Cardiac fibroblast (primary cell): ENCODE data around the gene SGSM2.

Experiments used
- DNase-seq, 2 donors: peaks; one replicate each; pipeline versions ENCODE4 v3.0.0 to v3.0.0-alpha.2; 2010; ENCODE audit warnings: low read depth in 2 of 2
- H3K4me3 ChIP-seq, 2 donors: replicated peaks in 1 of 2; 1 replicate in 1 of 2; 2 replicates in 1 of 2; pipeline ENCODE4 v1.5.1; 2011; ENCODE audit warnings: low read depth in 2 of 2, low read length in 2 of 2, mild to moderate bottlenecking in 2 of 2, moderate library complexity in 1 of 2
- TF ChIP-seq, protein P1 (sequence below): IDR thresholded peaks from one replicate; pipeline ENCODE4 v1.5.1; 2011; ENCODE audit warnings: low read depth, mild to moderate bottlenecking, low read length, inconsistent platforms

SGSM2 gene

DNA sequence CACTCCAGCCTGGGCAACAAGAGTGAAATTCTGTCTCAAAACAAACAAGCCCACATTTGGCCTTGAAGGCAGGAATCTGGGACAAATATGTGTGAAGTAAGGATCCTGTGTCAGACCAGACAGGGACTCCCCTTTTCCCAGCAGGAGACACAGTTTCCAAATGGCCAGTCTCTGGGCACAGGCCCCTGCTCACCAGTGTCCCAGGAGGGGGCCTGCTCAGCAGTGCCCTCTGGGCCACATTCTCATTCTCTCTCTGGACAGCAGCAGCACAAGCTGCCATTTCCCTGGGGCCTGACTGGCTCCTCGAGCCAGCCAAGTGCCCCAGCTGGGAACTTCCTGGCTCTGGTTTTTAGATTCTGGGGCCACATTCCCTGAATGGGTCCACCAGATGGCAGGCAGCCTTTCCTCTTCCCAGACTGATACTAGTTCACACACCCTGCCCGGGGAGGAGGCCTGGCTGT lies 75.3 kb downstream of the SGSM2 start:
- TF ChIP-seq, protein P1, sequence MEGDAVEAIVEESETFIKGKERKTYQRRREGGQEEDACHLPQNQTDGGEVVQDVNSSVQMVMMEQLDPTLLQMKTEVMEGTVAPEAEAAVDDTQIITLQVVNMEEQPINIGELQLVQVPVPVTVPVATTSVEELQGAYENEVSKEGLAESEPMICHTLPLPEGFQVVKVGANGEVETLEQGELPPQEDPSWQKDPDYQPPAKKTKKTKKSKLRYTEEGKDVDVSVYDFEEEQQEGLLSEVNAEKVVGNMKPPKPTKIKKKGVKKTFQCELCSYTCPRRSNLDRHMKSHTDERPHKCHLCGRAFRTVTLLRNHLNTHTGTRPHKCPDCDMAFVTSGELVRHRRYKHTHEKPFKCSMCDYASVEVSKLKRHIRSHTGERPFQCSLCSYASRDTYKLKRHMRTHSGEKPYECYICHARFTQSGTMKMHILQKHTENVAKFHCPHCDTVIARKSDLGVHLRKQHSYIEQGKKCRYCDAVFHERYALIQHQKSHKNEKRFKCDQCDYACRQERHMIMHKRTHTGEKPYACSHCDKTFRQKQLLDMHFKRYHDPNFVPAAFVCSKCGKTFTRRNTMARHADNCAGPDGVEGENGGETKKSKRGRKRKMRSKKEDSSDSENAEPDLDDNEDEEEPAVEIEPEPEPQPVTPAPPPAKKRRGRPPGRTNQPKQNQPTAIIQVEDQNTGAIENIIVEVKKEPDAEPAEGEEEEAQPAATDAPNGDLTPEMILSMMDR, result no peak
- peak; percentile 42 to 67 for DNase-seq
- no peak overlapping the region for H3K4me3 ChIP-seq

DNA sequence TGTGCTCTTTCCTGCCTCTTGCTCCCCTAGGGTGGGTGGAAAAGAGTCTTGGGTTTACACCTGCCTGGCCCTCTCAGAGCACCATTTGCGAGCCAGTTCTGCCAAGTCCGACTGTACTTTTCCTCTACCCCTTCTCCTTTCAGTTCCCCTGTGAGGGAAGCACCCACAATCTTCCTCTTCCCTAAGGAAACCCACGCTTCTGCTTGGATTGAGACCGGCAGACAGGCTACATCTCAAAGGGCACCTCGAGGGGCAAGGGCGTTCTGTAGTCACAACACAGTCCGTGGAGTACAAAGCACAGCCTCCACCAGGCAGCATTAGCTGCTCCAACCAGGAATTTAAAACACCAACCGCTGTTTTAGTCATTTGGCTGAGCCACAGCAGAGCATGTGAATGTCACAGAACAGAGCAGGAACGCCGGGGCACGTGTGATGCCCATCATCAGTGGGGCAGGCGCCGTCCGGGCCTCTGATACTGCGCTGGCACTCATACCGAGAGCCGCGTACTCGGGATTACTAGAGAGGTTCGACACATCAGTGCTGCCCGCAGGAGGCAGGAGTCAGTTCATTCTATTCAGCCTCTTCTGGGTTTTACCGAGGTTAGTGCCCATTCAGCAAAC lies 77.3 kb downstream of the SGSM2 start:
- no peak for DNase-seq
- TF ChIP-seq, protein P1, result no peak
- no peak overlapping the region for H3K4me3 ChIP-seq

DNA sequence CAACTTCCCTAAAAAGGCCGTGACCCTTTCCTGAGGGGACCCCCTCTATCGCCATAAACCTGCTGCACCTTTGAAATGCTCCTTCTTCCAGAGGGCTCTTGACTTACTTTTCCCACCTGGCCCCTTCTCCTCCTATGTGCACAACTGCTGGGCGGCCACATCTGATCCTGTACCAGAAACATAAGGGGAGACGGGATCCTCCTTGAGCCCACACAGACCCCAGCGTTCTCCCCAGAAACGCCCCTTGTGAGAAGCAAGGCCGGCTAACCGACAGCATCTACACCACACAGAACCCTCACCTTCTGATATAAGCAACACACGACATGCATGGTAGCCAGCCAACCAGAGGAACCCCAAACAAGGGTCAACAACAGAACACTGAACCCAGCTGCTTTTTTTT lies 77.8 kb downstream of the SGSM2 start:
- H3K4me3 ChIP-seq, result no peak overlapping the region
- no peak for DNase-seq
- TF ChIP-seq, protein P1, result no peak

DNA sequence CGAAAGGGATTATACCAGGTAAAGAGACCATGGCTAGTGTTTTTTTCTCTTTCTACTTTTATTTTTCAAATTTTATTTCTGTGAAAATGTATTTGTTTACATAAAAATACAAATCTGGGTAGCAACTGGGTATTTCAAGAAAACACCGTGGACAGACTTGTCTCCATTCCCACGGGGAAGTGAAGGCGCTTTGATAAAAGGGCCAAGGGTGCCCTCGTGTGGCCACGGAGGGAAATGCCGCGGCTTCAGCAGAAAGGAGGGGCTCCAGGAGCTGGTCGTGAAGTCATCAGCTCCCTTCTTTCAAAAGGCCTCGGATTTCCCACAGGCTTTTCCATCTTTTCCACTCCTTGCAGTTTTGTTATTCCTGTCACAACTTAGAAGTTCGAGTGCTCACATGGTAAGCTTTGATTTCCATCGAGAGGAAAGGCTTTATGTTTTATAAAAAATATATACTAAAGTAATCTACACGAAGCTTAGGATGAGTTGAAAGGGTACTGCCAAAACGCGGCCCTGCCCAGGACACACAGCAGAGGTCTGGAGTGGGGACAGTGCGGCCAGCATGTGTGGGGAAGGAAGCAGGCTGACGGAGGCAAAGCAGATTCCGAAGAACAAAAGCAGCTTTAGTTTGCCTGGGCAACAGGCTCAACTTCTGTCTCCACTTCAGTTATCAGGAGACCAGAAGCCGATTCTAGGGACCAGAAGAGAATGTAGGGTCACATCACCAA lies 78.9 kb downstream of the SGSM2 start:
- TF ChIP-seq, protein P1, result peak; percentile 93
- peak; percentile 93 to 94 for DNase-seq
- H3K4me3 ChIP-seq, result no peak overlapping the region

DNA sequence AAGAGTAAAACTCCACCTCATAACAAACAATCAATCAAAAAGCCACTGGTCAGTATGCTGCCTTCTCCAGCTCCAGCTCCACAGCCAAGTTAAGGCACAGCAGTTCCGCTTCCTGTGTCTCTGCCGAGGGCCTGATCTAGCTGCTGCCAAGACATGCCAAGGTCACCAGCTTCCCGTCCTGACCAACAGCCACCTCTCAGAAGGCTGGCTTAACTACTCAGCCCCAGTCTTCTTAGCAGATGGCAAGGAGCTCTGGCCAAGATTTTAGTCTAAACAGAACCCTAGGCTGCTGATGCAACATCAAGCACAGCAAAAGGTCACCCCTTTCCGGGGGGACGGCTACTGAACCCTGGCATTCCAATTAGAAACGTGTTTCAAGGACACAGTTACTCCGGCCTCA lies 81.3 kb downstream of the SGSM2 start:
- TF ChIP-seq, protein P1, result no peak
- no peak for DNase-seq
- no peak overlapping the region for H3K4me3 ChIP-seq

DNA sequence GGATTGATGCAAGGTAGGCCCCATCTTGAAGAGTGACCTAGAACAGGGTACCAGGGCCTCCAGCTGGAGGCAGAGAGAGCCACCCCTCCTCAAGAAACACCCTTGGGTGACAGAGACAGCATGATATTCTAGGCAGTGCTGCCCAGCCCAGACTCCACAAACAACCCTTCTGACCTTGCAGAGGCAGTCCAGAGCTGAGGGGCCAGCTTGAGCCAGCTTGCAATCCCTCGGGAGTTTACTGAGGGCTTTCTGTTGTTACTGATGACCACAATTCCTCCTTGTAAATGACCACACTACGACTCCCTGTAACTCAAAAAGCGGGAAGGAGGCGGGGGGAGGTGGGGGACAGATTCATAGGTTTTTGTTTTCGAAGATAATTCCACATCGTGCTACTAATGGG lies 82.2 kb downstream of the SGSM2 start:
- no peak overlapping the region for H3K4me3 ChIP-seq
- TF ChIP-seq, protein P1, result no peak
- DNase-seq, result no peak
